Measurements from ENCODE around the gene CIB4.

DNA sequence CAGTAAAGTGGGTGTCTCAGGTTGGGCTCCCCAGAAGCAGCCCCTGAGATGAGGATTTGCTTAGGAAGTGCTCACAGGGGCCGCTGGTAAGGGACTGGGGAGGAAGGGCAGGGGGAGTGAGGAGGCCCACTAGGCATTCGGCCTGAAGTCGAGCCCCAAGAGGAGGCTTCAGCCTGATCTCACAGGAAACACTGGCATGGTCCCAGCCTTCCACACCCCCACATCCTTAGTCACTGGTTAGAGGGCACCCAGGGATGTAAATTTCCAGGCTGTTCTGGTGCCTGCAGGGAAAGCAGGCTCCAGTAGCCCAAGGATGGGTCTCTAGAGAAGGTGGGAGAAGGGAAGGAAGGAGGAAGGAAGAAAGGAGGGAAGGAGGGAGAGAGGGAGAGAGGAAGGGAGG, 29.0 kb upstream of the CIB4 start:
- TF ChIP-seq EZH2phosphoT487 (IDR thresholded peaks at IDR 0.05; ENCODE audit: insufficient read depth, low read depth) (no peak), EZH2 (IDR thresholded peaks at IDR 0.05; ENCODE audit: insufficient read depth, poor library complexity, severe bottlenecking) (no peak)

All from GM23248 (cell line).